Hepatocyte (in vitro differentiated cells): ENCODE data around the gene TRAPPC2. TPM values are rescaled to one million over a fixed set of nuclear protein-coding genes. Genes with fewer than 3 reads are reported as not detected.

Experiments
- DNase-seq: peaks from one replicate; pipeline ENCODE4 v3.0.0-alpha.2; 2016; ENCODE audit warnings: low spot score
- H2AFZ ChIP-seq: fragments of 200-600 bp; sonication (generic); 2 replicates; pipeline ENCODE4 v1.6.0; 2016; ENCODE audit warnings: antibody characterized with exemption, mild to moderate bottlenecking
- H3K27ac ChIP-seq: fragments of 200-600 bp; sonication (generic); 2 replicates; pipeline ENCODE4 v1.5.1; 2016; ENCODE audit warnings: mild to moderate bottlenecking
- H3K27me3 ChIP-seq: fragments of 200-600 bp; sonication (generic); 2 replicates; pipeline ENCODE4 v1.6.1; 2016
- H3K36me3 ChIP-seq: fragments of 200-600 bp; sonication (generic); replicated peaks from 2 replicates; pipeline ENCODE4 v1.5.1; 2016; ENCODE audit warnings: low read depth; ENCODE audit not compliant: insufficient read depth
- H3K4me1 ChIP-seq: fragments of 200-600 bp; sonication (generic); 2 replicates; pipeline ENCODE4 v1.5.1; 2016; ENCODE audit warnings: mild to moderate bottlenecking, moderate library complexity; ENCODE audit not compliant: insufficient read depth
- H3K4me2 ChIP-seq: fragments of 200-600 bp; sonication (generic); 2 replicates; pipeline ENCODE4 v1.6.0; 2016
- H3K4me3 ChIP-seq: fragments of 200-600 bp; sonication (generic); 2 replicates; pipeline ENCODE4 v1.5.1; 2016; ENCODE audit warnings: mild to moderate bottlenecking
- H3K79me2 ChIP-seq: fragments of 200-600 bp; sonication (generic); 2 replicates; pipeline ENCODE4 v1.6.0; 2017; ENCODE audit warnings: mild to moderate bottlenecking
- H3K9me2 ChIP-seq: fragments of 200-600 bp; sonication (generic); replicated peaks from 2 replicates; pipeline ENCODE4 v1.6.0; 2017; ENCODE audit warnings: mild to moderate bottlenecking; ENCODE audit not compliant: insufficient read depth
- H3K9me3 ChIP-seq: fragments of 200-600 bp; sonication (generic); 2 replicates; pipeline ENCODE4 v1.5.1; 2016; ENCODE audit warnings: low read depth, mild to moderate bottlenecking
- H4K20me1 ChIP-seq: fragments of 200-600 bp; sonication (generic); 2 replicates; pipeline ENCODE4 v1.6.0; 2016; ENCODE audit warnings: mild to moderate bottlenecking; ENCODE audit not compliant: insufficient read depth, poor library complexity, severe bottlenecking
- CTCF ChIP-seq: fragments of 200-600 bp; sonication (generic); IDR thresholded peaks from 2 replicates; pipeline ENCODE4 v1.5.1; 2016; ENCODE audit warnings: antibody characterized with exemption, mild to moderate bottlenecking; ENCODE audit not compliant: poor library complexity
- EZH2 ChIP-seq: fragments of 200-600 bp; sonication (generic); IDR thresholded peaks from 2 replicates; pipeline ENCODE4 v1.6.1; 2016; ENCODE audit warnings: antibody characterized with exemption, mild to moderate bottlenecking, borderline replicate concordance
- EZH2phosphoT487 ChIP-seq: fragments of 200-600 bp; sonication (generic); IDR thresholded peaks from one replicate; pipeline ENCODE4 v1.6.1; 2018; ENCODE audit warnings: antibody characterized with exemption, mild to moderate bottlenecking, low read depth, moderate library complexity; ENCODE audit not compliant: unreplicated experiment, severe bottlenecking
- WGBS: methylation state at CpG from one replicate; pipeline ENCODE4 v1.1.6; 2016; ENCODE audit warnings: low lambda C conversion rate; ENCODE audit errors: missing lambda C conversion rate; 5-methylcytosine and 5-hydroxymethylcytosine counted together
- polyA plus RNA-seq: library from polyadenylated mRNA; unstranded; fragments of >200 nt; fragmentation: Nextera tagmentation; extraction: Ambion mirVana; gene quantifications from 2 replicates; pipeline ENCODE4 v1.2.1, GENCODE V29; 2016
- total RNA-seq: library from RNA; depleted of rRNA; stranded (reverse); fragments of >200 nt; gene quantifications from 2 replicates; pipeline ENCODE4 v1.2.3, GENCODE V29; 2014

The TRAPPC2 gene
- total and polyA plus RNA-seq, 2 experiments from 2014 or later = 15.8 to 24.8 TPM

DNA sequence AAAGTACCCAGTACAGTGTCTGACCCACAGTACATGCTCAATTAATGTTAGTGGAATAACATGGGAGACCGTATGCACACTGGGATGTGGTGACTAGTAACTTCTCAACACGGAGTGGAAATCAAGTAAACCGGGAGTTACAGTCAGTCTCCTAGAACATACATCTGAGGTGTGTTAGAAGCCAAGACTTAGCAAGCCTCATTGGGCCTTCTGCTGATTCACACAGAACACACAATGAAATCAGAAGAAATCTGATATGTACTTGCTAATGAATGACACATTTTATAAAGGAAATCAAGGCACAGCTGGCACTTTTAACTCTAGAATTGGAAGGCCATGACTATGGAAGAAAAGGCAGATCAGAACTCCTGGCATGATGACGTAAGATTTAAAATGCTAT, 13.0 kb downstream of the TRAPPC2 start:
- Histone ChIP-seq H3K9me3 (no peaks in the 10 kb centered on the region), H3K36me3 (no peaks in the 10 kb centered on the region), H3K9me2 (no peaks in the 10 kb centered on the region), H3K27me3 (no peaks in the 10 kb centered on the region), H3K4me1 (peaks cover 7% of the 10 kb centered on the region), H3K4me3 (no peak overlapping the region), H3K27ac (peak overlapping the region; percentile 74), H2AFZ (no peak overlapping the region), H4K20me1 (no peaks in the 10 kb centered on the region), H3K4me2 (peak overlapping the region; percentile 52), H3K79me2 (peaks cover 45% of the 10 kb centered on the region)
- TF ChIP-seq CTCF (no peak), EZH2phosphoT487 (no peak), EZH2 (no peak)
- no peak for DNase-seq
- 80% methylated on average over 4 of the region's 4 CpGs for WGBS

GRCh38 chrX:13719192-13719856, 15.1 kb downstream of the TRAPPC2 start:
- Histone ChIP-seq H3K36me3 (no peaks in the 10 kb centered on the region), H3K4me1 (peaks cover 7% of the 10 kb centered on the region), H3K9me2 (no peaks in the 10 kb centered on the region), H3K27ac (peak overlapping the region; percentile 63), H2AFZ (no peak overlapping the region), H3K9me3 (no peaks in the 10 kb centered on the region), H3K4me2 (no peak overlapping the region), H3K79me2 (peaks cover 34% of the 10 kb centered on the region), H4K20me1 (no peaks in the 10 kb centered on the region), H3K27me3 (no peaks in the 10 kb centered on the region), H3K4me3 (no peak overlapping the region)
- TF ChIP-seq EZH2 (no peak), CTCF (no peak), EZH2phosphoT487 (no peak)
- DNase-seq = no peak
- 68% methylated on average over 3 of the region's 3 CpGs for WGBS

DNA sequence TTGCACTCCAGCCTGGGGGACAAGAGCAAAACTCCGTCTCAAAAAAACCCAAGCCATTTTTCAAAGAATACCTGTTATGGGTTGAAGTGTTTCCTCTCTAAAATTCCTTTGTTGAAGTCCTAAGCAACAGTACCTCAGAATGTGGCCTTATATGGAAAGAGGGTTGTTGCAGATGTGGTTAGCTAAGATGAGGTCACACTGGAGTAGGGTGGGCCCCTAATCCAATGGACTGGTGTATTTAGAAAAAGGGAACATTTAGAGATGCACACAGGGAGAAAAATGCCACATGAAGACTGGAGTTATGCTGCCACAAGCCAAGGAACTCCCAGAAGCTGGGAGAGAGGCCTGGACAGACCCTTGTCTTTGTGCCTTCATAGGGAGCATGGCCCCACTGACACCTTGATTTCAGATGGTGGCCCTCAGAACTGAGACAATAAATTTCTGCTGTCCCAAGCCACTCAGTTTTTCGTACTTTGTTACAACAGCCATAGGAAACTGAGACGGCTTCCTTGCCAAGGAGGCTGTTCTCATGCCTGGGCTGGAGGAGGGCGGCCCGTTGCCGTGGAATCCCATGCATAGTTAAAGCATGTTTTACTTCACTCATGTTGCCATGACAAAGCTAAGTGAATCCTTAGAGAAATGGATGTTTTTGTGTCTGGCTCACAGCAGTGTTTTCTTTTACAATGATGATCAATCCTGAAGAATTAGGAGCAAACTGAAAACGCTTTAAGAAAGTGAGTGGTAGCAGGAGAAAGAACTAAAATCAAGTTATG, 16.5 kb downstream of the TRAPPC2 start:
- DNase-seq = no peak
- peaks cover 7% of the 10 kb centered on the region for H3K4me1 ChIP-seq
- H3K4me3 ChIP-seq = no peak overlapping the region
- no peaks in the 10 kb centered on the region for H3K9me3 ChIP-seq
- H2AFZ ChIP-seq = no peak overlapping the region
- H3K9me2 ChIP-seq = no peaks in the 10 kb centered on the region
- no peak for TF ChIP-seq CTCF
- TF ChIP-seq EZH2 = no peak
- TF ChIP-seq EZH2phosphoT487 = no peak
- no peaks in the 10 kb centered on the region for H3K36me3 ChIP-seq
- peak overlapping the region; percentile 23 for H3K27ac ChIP-seq
- H4K20me1 ChIP-seq = no peaks in the 10 kb centered on the region
- H3K79me2 ChIP-seq = peaks cover 20% of the 10 kb centered on the region
- no peaks in the 10 kb centered on the region for H3K27me3 ChIP-seq
- WGBS = 80% methylated on average over 7 of the region's 7 CpGs
- no peak overlapping the region for H3K4me2 ChIP-seq
